GM19324 (cell line): ENCODE measurements around the gene LRRC9.

Experiments
- ATAC-seq: cut with Tn5 transposase; IDR thresholded peaks from one replicate; pipeline ENCODE4 v1.9.1; 2021; ENCODE audit warnings: mild to moderate bottlenecking, moderate library complexity; ENCODE audit not compliant: unreplicated experiment, low FRiP score

LRRC9 gene

DNA sequence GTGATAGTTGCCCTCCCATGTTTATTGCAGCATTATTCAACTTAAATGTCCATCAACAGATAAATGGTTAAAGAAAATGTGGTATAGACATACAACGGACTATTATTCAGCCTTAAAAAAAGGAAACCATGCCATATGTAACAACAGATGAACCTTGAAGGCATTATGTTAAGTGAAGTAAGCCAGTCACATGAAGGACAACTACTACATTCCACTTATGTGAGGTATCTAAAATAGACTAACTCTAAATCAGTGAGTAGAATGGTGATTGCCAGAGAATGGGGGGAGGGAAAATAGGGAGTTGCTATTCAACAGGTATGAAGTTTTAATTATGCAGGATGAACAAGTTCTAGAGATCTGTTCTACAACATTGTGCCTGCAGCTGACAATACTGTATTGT lies 181.8 kb downstream of the LRRC9 start:
- ATAC-seq: no peak

- ATAC-seq: no peak
These were observed 182.4 kb downstream of the LRRC9 start for GRCh38 chr14:60102389-60102788.

- ATAC-seq: no peak
These were observed 186.4 kb downstream of the LRRC9 start for GRCh38 chr14:60106339-60106738.

- no peak for ATAC-seq
These were observed 187.5 kb downstream of the LRRC9 start for GRCh38 chr14:60107477-60107876.

DNA sequence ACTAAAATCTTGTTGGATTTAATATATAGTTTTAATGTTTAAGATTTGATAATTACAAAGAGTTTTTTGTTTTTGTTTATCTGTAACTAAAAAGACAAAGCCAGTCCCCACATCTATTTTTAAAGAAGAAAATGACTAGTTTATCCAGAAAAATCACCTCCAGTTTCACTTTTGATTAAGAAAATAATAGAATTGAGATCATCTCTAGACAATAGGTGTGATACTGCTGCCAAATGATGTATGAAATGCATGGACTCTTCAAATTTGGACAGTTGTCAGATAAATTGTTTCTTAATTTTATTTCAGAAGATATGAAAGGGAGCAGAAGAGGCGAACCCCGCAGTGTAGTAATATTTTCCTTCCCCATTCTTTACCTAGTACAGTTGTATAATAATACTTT lies 191.8 kb downstream of the LRRC9 start:
- ATAC-seq: no peak
